Trophoblast cell (in vitro differentiated cells and primary cell): ENCODE results near the gene LHFPL2.

ENCODE experiments used
- DNase-seq, 2 donors: peaks; one replicate each; pipeline ENCODE4 v3.0.0-alpha.2; 2016
- H2AFZ ChIP-seq: 2 replicates; pipeline ENCODE4 v1.6.1; 2013; ENCODE audit warnings: low read length, moderate library complexity, mild to moderate bottlenecking; ENCODE audit not compliant: insufficient read depth, poor library complexity
- H2AK5ac ChIP-seq: 2 replicates; pipeline ENCODE4 v1.6.1; 2013; ENCODE audit warnings: mild to moderate bottlenecking, low read length
- H2BK120ac ChIP-seq: 2 replicates; pipeline ENCODE4 v1.6.1; 2013; ENCODE audit warnings: low read length, mild to moderate bottlenecking, moderate library complexity; ENCODE audit not compliant: insufficient read depth, poor library complexity
- H2BK12ac ChIP-seq: 2 replicates; pipeline ENCODE4 v1.6.1; 2013; ENCODE audit warnings: mild to moderate bottlenecking, low read length, moderate library complexity
- H2BK5ac ChIP-seq: 2 replicates; pipeline ENCODE4 v1.6.1; 2013; ENCODE audit warnings: low read length, low read depth, moderate library complexity, mild to moderate bottlenecking; ENCODE audit not compliant: poor library complexity
- H3K14ac ChIP-seq: 2 replicates; pipeline ENCODE4 v1.6.1; 2013; ENCODE audit warnings: mild to moderate bottlenecking, low read length
- H3K18ac ChIP-seq: 2 replicates; pipeline ENCODE4 v1.6.1; 2013; ENCODE audit warnings: mild to moderate bottlenecking, low read length
- H3K23ac ChIP-seq: 2 replicates; pipeline ENCODE4 v1.6.1; 2013; ENCODE audit warnings: low read length
- H3K27ac ChIP-seq: 2 replicates; pipeline ENCODE4 v1.5.1; 2013; ENCODE audit warnings: low read depth, mild to moderate bottlenecking, inconsistent platforms, low read length, moderate library complexity
- H3K27me3 ChIP-seq: 2 replicates; pipeline ENCODE4 v1.6.1; 2013; ENCODE audit warnings: inconsistent platforms, mild to moderate bottlenecking, low read length, moderate library complexity; ENCODE audit not compliant: insufficient read depth
- H3K36me3 ChIP-seq, 2 experiments: 1 replicate in 1 of 2; 2 replicates in 1 of 2; pipeline ENCODE4 v1.6.1; 2013; ENCODE audit warnings: low read length in 2 of 2, mild to moderate bottlenecking in 2 of 2, moderate library complexity in 1 of 2; ENCODE audit not compliant: insufficient read depth in 2 of 2, control insufficient read depth in 1 of 2
- H3K4ac ChIP-seq: 2 replicates; pipeline ENCODE4 v1.6.1; 2013; ENCODE audit warnings: low read depth, mild to moderate bottlenecking, low read length, moderate library complexity
- H3K4me1 ChIP-seq, 2 experiments: 1 replicate in 1 of 2; 2 replicates in 1 of 2; pipeline ENCODE4 v1.6.1; 2013; ENCODE audit warnings: low read length in 2 of 2, mild to moderate bottlenecking in 2 of 2, moderate library complexity in 1 of 2; ENCODE audit not compliant: insufficient read depth in 2 of 2, control insufficient read depth in 1 of 2
- H3K4me2 ChIP-seq: 2 replicates; pipeline ENCODE4 v1.6.1; 2013; ENCODE audit warnings: inconsistent platforms, mild to moderate bottlenecking, low read length, moderate library complexity
- H3K4me3 ChIP-seq: 2 replicates; pipeline ENCODE4 v1.5.1; 2013; ENCODE audit warnings: mild to moderate bottlenecking, low read depth, low read length, inconsistent platforms
- H3K79me1 ChIP-seq: one replicate; pipeline ENCODE4 v1.6.1; 2013; ENCODE audit warnings: low read length
- H3K79me2 ChIP-seq: 2 replicates; pipeline ENCODE4 v1.6.1; 2013; ENCODE audit warnings: low read length, mild to moderate bottlenecking; ENCODE audit not compliant: control insufficient read depth, insufficient read depth, poor library complexity
- H3K9ac ChIP-seq: 2 replicates; pipeline ENCODE4 v1.6.1; 2013; ENCODE audit warnings: mild to moderate bottlenecking, low read length
- H3K9me3 ChIP-seq: 2 replicates; pipeline ENCODE4 v1.6.1; 2013; ENCODE audit warnings: low read depth, mild to moderate bottlenecking, control low read depth, inconsistent platforms, low read length; ENCODE audit not compliant: insufficient read depth
- H4K12ac ChIP-seq: 2 replicates; pipeline ENCODE4 v1.6.1; 2013; ENCODE audit warnings: low read depth, mild to moderate bottlenecking, low read length, moderate library complexity
- H4K8ac ChIP-seq: 2 replicates; pipeline ENCODE4 v1.6.1; 2013; ENCODE audit warnings: low read depth, mild to moderate bottlenecking, low read length, moderate library complexity
- H4K91ac ChIP-seq: one replicate; pipeline ENCODE4 v1.6.1; 2013; ENCODE audit warnings: low read depth, mild to moderate bottlenecking, low read length, moderate library complexity
- WGBS: extraction: QIAGEN DNeasy Blood & Tissue Kit; methylation state at CpG from one replicate; pipeline ENCODE4 v1.1.7; 2013; ENCODE audit warnings: missing lambda C conversion rate; ENCODE audit not compliant: insufficient read length, insufficient coverage; ENCODE audit errors: extremely low coverage; 5-methylcytosine and 5-hydroxymethylcytosine counted together

Gene LHFPL2

GRCh38 chr5:78651468-78651867 lies 2.9 kb upstream of the LHFPL2 start:
- Histone ChIP-seq H3K27ac (no peak overlapping the region), H3K4me1 (peaks cover 0 to 4% of the 10 kb centered on the region in 2 experiments), H4K12ac (no peak overlapping the region), H2BK120ac (no peak overlapping the region), H4K91ac (no peak overlapping the region), H2BK12ac (no peak overlapping the region), H3K14ac (no peak overlapping the region), H3K27me3 (no peaks in the 10 kb centered on the region), H2BK5ac (no peak overlapping the region), H3K4me2 (no peak overlapping the region), H2AFZ (no peak overlapping the region), H3K36me3 (no peaks in the 10 kb centered on the region), H4K8ac (no peak overlapping the region), H3K23ac (no peak overlapping the region), H3K18ac (no peak overlapping the region), H3K79me2 (peaks cover 15% of the 10 kb centered on the region), H3K79me1 (peaks cover 16% of the 10 kb centered on the region), H3K9ac (no peak overlapping the region), H3K4ac (no peak overlapping the region), H3K4me3 (no peak overlapping the region), H2AK5ac (no peak overlapping the region), H3K9me3 (no peaks in the 10 kb centered on the region)
- no CpG with 5 or more reads among the region's 2 CpGs for WGBS
- DNase-seq: no peak

- H3K23ac ChIP-seq: no peak overlapping the region
- no peak overlapping the region for H3K14ac ChIP-seq
- H3K79me2 ChIP-seq: peaks cover 18% of the 10 kb centered on the region
- peaks cover 6 to 9% of the 10 kb centered on the region in 2 experiments for H3K4me1 ChIP-seq
- no peak overlapping the region for H3K18ac ChIP-seq
- H3K27ac ChIP-seq: no peak overlapping the region
- peaks cover 18% of the 10 kb centered on the region for H3K79me1 ChIP-seq
- no peak overlapping the region for H2BK120ac ChIP-seq
- DNase-seq: no peak
- H4K8ac ChIP-seq: no peak overlapping the region
- no peaks in the 10 kb centered on the region for H3K36me3 ChIP-seq
- no peak overlapping the region for H4K91ac ChIP-seq
- no peaks in the 10 kb centered on the region for H3K27me3 ChIP-seq
- no CpG with 5 or more reads among the region's 1 CpG for WGBS
- no peak overlapping the region for H2AK5ac ChIP-seq
- no peak overlapping the region for H2BK12ac ChIP-seq
- H3K9ac ChIP-seq: no peak overlapping the region
- no peak overlapping the region for H3K4me3 ChIP-seq
- H2AFZ ChIP-seq: no peak overlapping the region
- no peak overlapping the region for H4K12ac ChIP-seq
- no peaks in the 10 kb centered on the region for H3K9me3 ChIP-seq
- no peak overlapping the region for H3K4ac ChIP-seq
- H3K4me2 ChIP-seq: no peak overlapping the region
- H2BK5ac ChIP-seq: no peak overlapping the region
Measured at GRCh38 chr5:78650531-78650930, 2.0 kb upstream of the LHFPL2 start.

DNA sequence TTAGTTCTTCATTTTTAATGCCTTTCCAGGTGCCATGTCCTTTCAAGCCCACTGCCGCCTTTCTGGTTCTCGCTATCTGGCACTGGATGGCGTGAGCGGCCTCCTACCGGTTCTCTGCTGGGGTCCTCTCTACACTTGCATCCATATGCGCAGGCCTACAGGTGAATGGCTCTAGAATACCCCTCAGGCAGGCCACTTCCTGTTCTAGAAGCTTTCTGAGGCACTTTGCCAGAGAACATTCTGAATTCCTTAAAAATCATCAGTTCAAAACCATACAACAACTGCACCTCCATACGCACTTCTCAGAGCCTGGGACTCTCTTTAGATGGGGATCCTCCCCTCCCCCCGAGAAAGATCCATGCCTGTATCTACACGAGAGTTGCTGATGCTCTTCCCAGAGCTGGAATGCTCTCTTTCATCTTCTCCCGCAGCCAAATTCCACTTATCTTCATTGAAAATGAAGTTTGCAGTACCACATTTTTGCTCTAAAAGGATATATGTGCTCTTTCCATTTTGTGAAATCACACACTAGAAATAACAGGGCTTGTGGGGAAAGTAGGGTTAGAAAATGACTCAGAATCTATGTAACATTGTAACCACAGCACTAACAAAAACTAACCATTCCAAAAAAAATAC lies 1.4 kb upstream of the LHFPL2 start:
- H3K27me3 ChIP-seq: no peaks in the 10 kb centered on the region
- no peak overlapping the region for H3K18ac ChIP-seq
- WGBS: no CpG with 5 or more reads among the region's 10 CpGs
- H3K36me3 ChIP-seq: no peaks in the 10 kb centered on the region
- H3K4me3 ChIP-seq: no peak overlapping the region
- peak overlapping the region; percentile 25 for H3K4me2 ChIP-seq
- H3K23ac ChIP-seq: no peak overlapping the region
- H2BK12ac ChIP-seq: no peak overlapping the region
- no peak overlapping the region for H4K12ac ChIP-seq
- peak in 1 of 2 donors; percentile 5 for DNase-seq
- no peak overlapping the region for H4K91ac ChIP-seq
- H2AK5ac ChIP-seq: no peak overlapping the region
- H4K8ac ChIP-seq: no peak overlapping the region
- no peak overlapping the region for H3K9ac ChIP-seq
- no peak overlapping the region for H2BK5ac ChIP-seq
- H2AFZ ChIP-seq: no peak overlapping the region
- peaks cover 11 to 14% of the 10 kb centered on the region in 2 experiments for H3K4me1 ChIP-seq
- no peak overlapping the region for H3K4ac ChIP-seq
- H3K79me1 ChIP-seq: peaks cover 21% of the 10 kb centered on the region
- no peak overlapping the region for H2BK120ac ChIP-seq
- no peak overlapping the region for H3K14ac ChIP-seq
- H3K27ac ChIP-seq: no peak overlapping the region
- peaks cover 18% of the 10 kb centered on the region for H3K79me2 ChIP-seq
- H3K9me3 ChIP-seq: no peaks in the 10 kb centered on the region

- Histone ChIP-seq H2BK120ac (peak overlapping the region; percentile 84), H2AK5ac (no peak overlapping the region), H4K91ac (peak overlapping the region; percentile 85), H3K23ac (no peak overlapping the region), H2BK5ac (peak overlapping the region; percentile 38), H3K4ac (peak overlapping the region; percentile 29), H2BK12ac (peak overlapping the region; percentile 13), H3K79me2 (peaks cover 19% of the 10 kb centered on the region), H3K27ac (peak overlapping the region; percentile 67), H3K9me3 (no peaks in the 10 kb centered on the region), H3K27me3 (no peaks in the 10 kb centered on the region), H4K8ac (peak overlapping the region; percentile 40), H3K9ac (peak overlapping the region; percentile 52), H3K4me2 (peak overlapping the region; percentile 94), H4K12ac (peak overlapping the region; percentile 74), H3K4me1 (peaks cover 16 to 19% of the 10 kb centered on the region in 2 experiments), H3K18ac (peak overlapping the region; percentile 67), H3K14ac (peak overlapping the region; percentile 50), H3K79me1 (peaks cover 22% of the 10 kb centered on the region), H2AFZ (peak overlapping the region; percentile 78), H3K4me3 (peak overlapping the region; percentile 91), H3K36me3 (no peaks in the 10 kb centered on the region)
- no CpG with 5 or more reads among the region's 23 CpGs for WGBS
- peak in 1 of 2 donors; percentile 44 for DNase-seq
Measured at GRCh38 chr5:78649211-78649695, 681 bp upstream of the LHFPL2 start.
